AG09309 (cell line): ENCODE results near the gene TPM2.

Experiments
- DNase-seq: peaks from one replicate; pipeline ENCODE4 v3.0.0-alpha.2; 2010; ENCODE audit warnings: low read depth
- H3K4me3 ChIP-seq: 2 replicates; pipeline ENCODE4 v1.5.1; 2011; ENCODE audit warnings: mild to moderate bottlenecking, low read depth, low read length, moderate library complexity; ENCODE audit not compliant: control insufficient read depth
- CTCF ChIP-seq: IDR thresholded peaks from 2 replicates; pipeline ENCODE4 v1.5.1; 2011; ENCODE audit warnings: mild to moderate bottlenecking, low read depth, low read length, inconsistent platforms; ENCODE audit not compliant: insufficient read depth, control insufficient read depth; ENCODE audit errors: missing control alignments

Gene TPM2

DNA sequence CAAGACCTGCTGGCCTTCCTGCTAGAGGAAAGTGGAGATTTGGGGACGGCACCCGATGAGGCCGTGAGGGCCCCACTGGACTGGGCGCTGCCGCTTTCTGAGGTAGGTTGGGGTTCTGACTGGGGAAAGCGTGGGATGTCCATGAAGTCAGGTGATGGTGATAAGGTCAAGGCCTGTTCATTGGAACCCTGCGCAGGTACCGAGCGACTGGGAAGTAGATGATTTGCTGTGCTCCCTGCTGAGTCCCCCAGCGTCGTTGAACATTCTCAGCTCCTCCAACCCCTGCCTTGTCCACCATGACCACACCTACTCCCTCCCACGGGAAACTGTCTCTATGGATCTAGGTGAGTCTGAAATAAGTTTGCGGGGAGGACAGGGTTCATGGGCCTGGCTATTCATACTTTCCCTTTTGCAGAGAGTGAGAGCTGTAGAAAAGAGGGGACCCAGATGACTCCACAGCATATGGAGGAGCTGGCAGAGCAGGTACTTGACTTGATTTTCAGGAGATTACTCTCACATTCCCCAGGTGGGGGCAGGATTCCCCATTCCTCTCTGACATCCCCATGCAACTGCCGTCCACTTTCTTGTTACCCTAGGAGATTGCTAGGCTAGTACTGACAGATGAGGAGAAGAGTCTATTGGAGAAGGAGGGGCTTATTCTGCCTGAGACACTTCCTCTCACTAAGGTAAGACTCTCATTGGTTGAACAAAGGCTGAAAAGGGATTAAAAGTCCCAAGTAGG is 43.2 kb upstream of the TPM2 start:
- no peak for TF ChIP-seq CTCF
- DNase-seq: no peak
- peak overlapping the region; percentile 88 for H3K4me3 ChIP-seq

DNA sequence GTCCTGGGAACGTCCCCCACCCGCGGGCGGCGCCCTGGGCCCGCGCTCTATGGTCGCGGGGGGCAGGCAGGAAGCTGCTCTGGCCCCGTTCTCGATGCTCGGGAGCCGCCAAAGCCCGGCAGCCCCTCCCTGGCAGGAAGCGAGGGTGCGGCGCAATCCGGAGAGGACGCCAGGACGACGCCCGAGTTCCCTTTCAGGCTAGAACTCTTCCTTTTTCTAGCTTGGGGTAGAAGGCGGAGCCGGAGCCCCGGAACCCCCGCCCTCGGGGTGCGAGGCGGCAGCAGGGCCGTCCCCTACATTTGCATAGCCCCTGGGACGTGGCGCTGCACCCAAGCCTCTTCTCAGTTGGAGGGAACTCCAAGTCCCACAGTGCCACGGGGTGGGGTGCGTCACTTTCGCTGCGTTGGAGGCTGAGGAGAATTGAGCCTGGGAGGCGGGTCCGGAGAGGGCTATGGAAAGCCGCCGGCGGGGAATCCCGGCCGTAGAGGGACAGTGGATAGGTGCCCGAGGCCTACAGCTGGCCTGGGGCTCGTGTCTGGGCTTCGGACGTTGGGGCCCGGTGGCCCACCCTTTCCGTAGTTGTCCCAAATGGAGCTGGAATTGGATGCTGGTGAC is 42.6 kb upstream of the TPM2 start, which contains the start of the genes CREB3 and TLN1:
TSS of gene CREB3 (plus strand) at position 482 of the 615 bp plus-strand sequence. CDS start at position 589, 107 bp downstream.
TSS of gene TLN1 (minus strand) at position 11 of the 615 bp plus-strand sequence. CDS start 6,501 bp downstream, outside the sequence.
- H3K4me3 ChIP-seq: peak within 1 kb of the TSS; percentile 88
- no peak for TF ChIP-seq CTCF
- DNase-seq: peak; percentile 97

DNA sequence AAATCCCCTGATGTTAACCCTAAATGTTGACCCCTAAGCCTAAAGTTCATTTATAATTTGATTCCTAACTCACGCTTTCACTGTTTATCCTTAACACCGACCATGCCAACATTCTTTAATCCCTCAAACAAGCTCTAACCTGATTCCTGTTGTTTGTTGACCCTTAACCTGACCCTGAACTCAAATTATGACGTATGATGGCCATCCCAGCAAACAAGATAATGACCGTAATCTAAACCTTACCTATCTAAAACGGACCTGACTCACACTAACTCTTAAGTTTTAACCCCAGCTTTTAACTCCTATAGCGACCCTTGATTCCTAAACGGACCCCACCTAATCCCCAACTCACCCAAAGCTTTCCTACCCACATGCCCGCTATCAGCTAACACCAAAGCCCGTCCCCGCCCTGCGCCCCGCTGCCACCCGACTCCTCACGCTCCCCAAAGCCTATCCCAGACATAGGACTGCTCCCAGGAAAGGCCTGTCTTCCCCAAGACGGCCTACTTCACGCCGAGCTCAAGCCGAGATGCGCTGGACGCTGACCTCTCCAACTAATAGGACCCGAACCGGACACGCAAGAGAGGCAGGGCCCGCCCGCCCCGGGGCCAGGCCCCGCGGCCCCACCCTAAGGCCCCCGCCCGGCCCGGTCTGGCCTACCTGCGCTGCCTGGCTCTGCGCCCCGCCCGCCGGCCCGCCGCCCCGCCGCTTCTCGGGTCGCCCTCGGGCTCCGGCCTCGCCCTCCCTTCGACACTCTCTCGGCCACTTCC is 41.9 kb upstream of the TPM2 start:
- no peak for TF ChIP-seq CTCF
- no peak for DNase-seq
- peak overlapping the region; percentile 88 for H3K4me3 ChIP-seq

DNA sequence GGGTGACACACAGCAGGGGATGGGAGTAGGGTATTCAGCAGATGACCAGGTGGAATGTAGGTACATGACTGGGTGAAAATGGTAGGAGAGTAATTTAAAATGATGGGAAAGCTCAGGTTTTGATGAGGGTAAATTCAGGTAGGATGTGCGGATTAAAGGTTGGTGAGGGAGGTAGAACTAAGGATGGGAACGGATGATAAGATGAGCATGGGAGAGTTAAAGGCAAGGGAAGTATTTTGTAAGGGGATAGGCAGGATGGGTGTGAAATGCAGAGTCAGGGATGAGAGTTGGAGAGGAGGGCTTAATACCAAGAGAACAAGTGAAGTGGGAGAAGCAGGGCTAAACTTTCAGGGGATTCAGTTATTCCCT is 40.7 kb upstream of the TPM2 start:
- peak overlapping the region; percentile 88 for H3K4me3 ChIP-seq
- TF ChIP-seq CTCF: no peak
- DNase-seq: no peak

DNA sequence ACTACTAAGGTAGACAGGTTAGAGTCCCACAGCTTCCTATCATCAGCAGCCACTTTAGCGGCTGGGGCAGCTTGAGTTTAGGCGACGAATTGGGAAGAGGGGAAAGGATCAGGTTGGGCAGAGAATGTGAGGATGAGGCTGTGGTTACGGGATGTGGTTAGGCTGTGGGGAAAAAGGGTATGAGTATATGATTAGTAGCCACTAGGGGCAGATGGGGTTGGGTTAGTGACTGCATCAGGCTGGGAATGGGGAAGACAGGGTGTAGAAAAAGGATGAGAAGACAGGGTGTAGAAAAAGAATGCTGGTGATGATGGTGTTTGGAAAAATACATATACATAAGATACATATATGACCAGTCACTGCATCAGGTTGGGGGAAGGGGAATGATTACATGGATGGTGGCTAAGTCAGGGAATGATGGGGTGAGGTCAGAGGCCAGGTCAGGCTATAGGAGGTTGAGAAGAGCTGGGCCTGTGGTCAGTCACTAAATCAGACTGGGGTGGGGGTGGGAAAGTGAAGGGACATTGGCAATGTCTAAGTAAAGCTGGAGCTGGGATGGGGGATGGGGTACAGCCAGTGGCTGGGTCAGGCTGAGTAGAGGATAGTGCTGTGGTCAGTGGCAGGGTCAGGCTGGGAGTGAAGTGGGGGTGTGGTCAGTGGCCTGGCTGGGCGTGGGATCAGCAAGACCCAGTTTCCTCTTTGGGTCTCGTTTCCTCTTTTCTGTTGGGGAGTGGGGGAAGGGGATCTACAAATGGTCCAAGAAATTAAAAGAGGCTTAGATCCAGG is 40.2 kb upstream of the TPM2 start:
- peak; percentile 77 for TF ChIP-seq CTCF
- DNase-seq: peak; percentile 61
- H3K4me3 ChIP-seq: peak overlapping the region; percentile 88

DNA sequence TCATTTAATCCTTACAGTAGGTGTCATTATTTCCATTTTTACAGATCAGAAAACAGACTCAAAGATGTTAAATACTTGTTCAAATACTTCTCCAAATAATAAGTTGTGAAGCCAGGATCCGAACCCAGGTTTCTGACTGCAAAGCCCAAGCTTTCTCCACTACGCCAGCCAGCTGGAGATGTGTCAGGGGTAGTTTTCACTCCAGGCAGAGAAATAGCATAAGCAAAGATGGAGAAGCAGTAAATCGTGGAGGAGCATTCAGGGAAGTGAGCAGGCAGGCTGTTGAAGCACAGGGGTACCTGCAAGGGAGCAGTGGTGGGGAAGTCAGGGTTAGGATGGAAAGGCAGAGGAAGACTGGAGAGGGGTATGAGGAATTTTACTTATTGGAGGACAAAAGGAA is 39.4 kb upstream of the TPM2 start:
- TF ChIP-seq CTCF: no peak
- no peak for DNase-seq
- peak overlapping the region; percentile 88 for H3K4me3 ChIP-seq
